ENCODE data around the gene FBXO11.

- no peak for TF ChIP-seq RAD21 (IDR thresholded peaks at IDR 0.05)
- no peak for TF ChIP-seq CTCF (IDR thresholded peaks at IDR 0.05; ENCODE audit: low read depth, low read length, missing input control)
- TF ChIP-seq, protein P1, sequence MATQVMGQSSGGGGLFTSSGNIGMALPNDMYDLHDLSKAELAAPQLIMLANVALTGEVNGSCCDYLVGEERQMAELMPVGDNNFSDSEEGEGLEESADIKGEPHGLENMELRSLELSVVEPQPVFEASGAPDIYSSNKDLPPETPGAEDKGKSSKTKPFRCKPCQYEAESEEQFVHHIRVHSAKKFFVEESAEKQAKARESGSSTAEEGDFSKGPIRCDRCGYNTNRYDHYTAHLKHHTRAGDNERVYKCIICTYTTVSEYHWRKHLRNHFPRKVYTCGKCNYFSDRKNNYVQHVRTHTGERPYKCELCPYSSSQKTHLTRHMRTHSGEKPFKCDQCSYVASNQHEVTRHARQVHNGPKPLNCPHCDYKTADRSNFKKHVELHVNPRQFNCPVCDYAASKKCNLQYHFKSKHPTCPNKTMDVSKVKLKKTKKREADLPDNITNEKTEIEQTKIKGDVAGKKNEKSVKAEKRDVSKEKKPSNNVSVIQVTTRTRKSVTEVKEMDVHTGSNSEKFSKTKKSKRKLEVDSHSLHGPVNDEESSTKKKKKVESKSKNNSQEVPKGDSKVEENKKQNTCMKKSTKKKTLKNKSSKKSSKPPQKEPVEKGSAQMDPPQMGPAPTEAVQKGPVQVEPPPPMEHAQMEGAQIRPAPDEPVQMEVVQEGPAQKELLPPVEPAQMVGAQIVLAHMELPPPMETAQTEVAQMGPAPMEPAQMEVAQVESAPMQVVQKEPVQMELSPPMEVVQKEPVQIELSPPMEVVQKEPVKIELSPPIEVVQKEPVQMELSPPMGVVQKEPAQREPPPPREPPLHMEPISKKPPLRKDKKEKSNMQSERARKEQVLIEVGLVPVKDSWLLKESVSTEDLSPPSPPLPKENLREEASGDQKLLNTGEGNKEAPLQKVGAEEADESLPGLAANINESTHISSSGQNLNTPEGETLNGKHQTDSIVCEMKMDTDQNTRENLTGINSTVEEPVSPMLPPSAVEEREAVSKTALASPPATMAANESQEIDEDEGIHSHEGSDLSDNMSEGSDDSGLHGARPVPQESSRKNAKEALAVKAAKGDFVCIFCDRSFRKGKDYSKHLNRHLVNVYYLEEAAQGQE (IDR thresholded peaks at IDR 0.05), result no peak
- no peak for TF ChIP-seq JUND (IDR thresholded peaks at IDR 0.05)
- TF ChIP-seq MAX (IDR thresholded peaks at IDR 0.05), result no peak
- TF ChIP-seq NR2F2 (IDR thresholded peaks at IDR 0.05), result no peak
- TF ChIP-seq TAF1 (conservative IDR thresholded peaks at IDR 0.05), result no peak
- no peak for TF ChIP-seq EGR1 (IDR thresholded peaks at IDR 0.05; ENCODE audit: low read depth in 2 of 2)
- TF ChIP-seq SP1 (IDR thresholded peaks at IDR 0.05), result no peak
- no peak for TF ChIP-seq YY1 (IDR thresholded peaks at IDR 0.05)
- TF ChIP-seq RXRA (IDR thresholded peaks at IDR 0.05), result no peak
- TF ChIP-seq, protein P2, sequence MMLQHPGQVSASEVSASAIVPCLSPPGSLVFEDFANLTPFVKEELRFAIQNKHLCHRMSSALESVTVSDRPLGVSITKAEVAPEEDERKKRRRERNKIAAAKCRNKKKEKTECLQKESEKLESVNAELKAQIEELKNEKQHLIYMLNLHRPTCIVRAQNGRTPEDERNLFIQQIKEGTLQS (IDR thresholded peaks at IDR 0.05), result no peak
- TF ChIP-seq HNF4A (conservative IDR thresholded peaks at IDR 0.05), result no peak
Measured at GRCh38 chr2:47918043-47918442, 11.7 kb upstream of the FBXO11 start.

Data from liver (tissue), 3 donors.